Thoracic aorta (tissue), 2 donors: ENCODE data around the gene CCL20. TPM values are rescaled to one million over a fixed set of nuclear protein-coding genes. Genes with fewer than 3 reads are reported as not detected.

ENCODE experiments used
- ATAC-seq: fragments of 150-250 bp; one replicate; pipeline ENCODE4 v1.8.0; 2017; ENCODE audit warnings: low read depth; ENCODE audit not compliant: insufficient number of reproducible peaks, low FRiP score
- DNase-seq: peaks from one replicate; pipeline ENCODE4 v3.0.0-alpha.2; 2020; ENCODE audit warnings: low spot score
- H3K27ac ChIP-seq, 2 donors: fragments of 200-600 bp; sonication (generic); 1 replicate in 1 of 2; 2 replicates in 1 of 2; pipeline ENCODE4 v1.5.1; 2016; ENCODE audit warnings: mild to moderate bottlenecking in 2 of 2, moderate library complexity in 2 of 2
- H3K27me3 ChIP-seq: fragments of 200-600 bp; sonication (generic); replicated peaks from 2 replicates; pipeline ENCODE4 v1.6.0; 2016; ENCODE audit warnings: mild to moderate bottlenecking; ENCODE audit not compliant: insufficient read depth
- H3K36me3 ChIP-seq: fragments of 200-600 bp; sonication (generic); one replicate; pipeline ENCODE4 v1.5.1; 2016
- H3K4me1 ChIP-seq, 2 donors: fragments of 200-600 bp; sonication (generic); 1 replicate in 1 of 2; 2 replicates in 1 of 2; pipeline versions ENCODE4 v1.5.1 to v1.6.0; 2016; ENCODE audit warnings: low read depth in 2 of 2, mild to moderate bottlenecking in 1 of 2; ENCODE audit not compliant: control insufficient read depth in 1 of 2
- H3K4me3 ChIP-seq: fragments of 200-600 bp; sonication (generic); 2 replicates; pipeline ENCODE4 v1.5.1; 2016; ENCODE audit warnings: mild to moderate bottlenecking
- H3K9me3 ChIP-seq: fragments of 200-600 bp; sonication (generic); 2 replicates; pipeline ENCODE4 v1.5.1; 2016
- total RNA-seq, 2 donors: library from RNA; depleted of rRNA; stranded (reverse); fragments of >200 nt; gene quantifications; one replicate each; pipeline versions ENCODE4 v1.1.0 to v1.2.3, GENCODE V29; 2016
- TF ChIP-seq, protein P1 (sequence below): fragments of 200-600 bp; sonication (generic); IDR thresholded peaks from one replicate; pipeline ENCODE4 v1.5.1; 2019; ENCODE audit warnings: antibody characterized with exemption

CCL20 gene
- total RNA-seq, 2 donors from 2014 or later = 12.1 TPM; not detected in 1

DNA sequence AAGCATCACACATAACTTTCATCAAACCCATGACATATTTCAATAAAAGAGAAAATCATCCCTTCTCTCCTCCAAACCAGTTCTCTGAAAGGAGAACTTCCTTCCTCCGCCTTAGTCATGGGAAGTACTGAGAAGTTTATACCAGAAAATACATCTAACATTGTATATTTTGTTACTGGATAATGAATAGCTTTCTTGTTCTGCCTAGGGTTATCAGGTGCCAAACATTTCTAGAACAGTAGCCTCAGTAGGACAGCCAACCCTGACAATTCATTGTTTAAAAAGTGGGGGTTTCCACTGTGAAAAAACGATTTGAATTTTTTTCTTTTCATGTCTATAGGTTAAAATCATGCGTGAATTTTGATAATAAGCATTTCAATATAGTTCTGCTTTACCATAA is 41.8 kb downstream of the CCL20 start:
- H3K36me3 ChIP-seq = no peaks in the 10 kb centered on the region
- ATAC-seq (no peak), DNase-seq (no peak)
- H3K27ac ChIP-seq = no peak overlapping the region
- H3K27me3 ChIP-seq = no peaks in the 10 kb centered on the region
- no peaks in the 10 kb centered on the region for H3K9me3 ChIP-seq
- peaks cover 0 to 26% of the 10 kb centered on the region in 2 donors for H3K4me1 ChIP-seq
- TF ChIP-seq, protein P1, sequence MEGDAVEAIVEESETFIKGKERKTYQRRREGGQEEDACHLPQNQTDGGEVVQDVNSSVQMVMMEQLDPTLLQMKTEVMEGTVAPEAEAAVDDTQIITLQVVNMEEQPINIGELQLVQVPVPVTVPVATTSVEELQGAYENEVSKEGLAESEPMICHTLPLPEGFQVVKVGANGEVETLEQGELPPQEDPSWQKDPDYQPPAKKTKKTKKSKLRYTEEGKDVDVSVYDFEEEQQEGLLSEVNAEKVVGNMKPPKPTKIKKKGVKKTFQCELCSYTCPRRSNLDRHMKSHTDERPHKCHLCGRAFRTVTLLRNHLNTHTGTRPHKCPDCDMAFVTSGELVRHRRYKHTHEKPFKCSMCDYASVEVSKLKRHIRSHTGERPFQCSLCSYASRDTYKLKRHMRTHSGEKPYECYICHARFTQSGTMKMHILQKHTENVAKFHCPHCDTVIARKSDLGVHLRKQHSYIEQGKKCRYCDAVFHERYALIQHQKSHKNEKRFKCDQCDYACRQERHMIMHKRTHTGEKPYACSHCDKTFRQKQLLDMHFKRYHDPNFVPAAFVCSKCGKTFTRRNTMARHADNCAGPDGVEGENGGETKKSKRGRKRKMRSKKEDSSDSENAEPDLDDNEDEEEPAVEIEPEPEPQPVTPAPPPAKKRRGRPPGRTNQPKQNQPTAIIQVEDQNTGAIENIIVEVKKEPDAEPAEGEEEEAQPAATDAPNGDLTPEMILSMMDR = no peak
- H3K4me3 ChIP-seq = no peak overlapping the region

DNA sequence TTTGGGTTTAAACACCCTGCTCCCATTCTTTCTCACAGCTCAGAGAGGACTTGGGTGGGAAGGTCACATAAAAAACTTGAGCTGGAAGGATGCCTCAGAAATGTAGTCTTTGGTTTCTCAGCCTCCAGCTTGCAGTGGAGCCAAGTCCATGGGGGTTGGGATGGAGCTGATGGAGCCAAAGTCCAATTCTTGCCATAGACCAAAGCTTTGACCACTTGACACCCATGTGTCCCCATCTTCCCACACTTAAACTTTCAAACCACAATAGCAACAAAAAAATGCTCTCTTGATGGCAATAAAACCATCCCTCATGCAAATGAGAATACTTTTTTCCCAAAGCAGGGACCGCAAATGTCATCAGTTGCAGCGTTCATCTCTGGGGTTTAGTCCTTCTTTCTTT is 43.1 kb downstream of the CCL20 start:
- no peak overlapping the region for H3K4me3 ChIP-seq
- H3K4me1 ChIP-seq = peaks cover 12 to 36% of the 10 kb centered on the region in 2 donors
- no peaks in the 10 kb centered on the region for H3K9me3 ChIP-seq
- DNase-seq (no peak), ATAC-seq (no peak)
- TF ChIP-seq, protein P1 = no peak
- no peak overlapping the region for H3K27ac ChIP-seq
- H3K27me3 ChIP-seq = no peaks in the 10 kb centered on the region
- H3K36me3 ChIP-seq = no peaks in the 10 kb centered on the region

DNA sequence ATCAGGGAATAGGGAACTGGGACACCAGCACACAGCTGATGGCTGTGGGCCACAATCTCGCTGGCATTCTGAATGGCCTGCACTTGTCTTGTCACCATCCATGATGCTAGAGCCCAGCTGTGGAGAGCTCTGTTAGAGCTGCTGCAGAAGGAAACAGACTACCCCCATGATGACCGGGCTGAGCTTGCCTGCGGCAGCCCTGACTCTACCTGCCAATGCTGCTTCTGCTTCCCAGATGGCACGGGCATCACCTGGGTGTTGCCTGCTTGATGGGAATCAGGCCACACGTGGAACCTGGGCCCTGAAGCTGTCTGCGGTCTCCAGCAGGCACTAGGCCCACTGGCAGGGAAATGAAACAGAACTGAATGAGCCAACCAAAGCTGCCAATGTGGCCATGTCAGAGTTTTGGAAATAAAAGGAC is 46.6 kb downstream of the CCL20 start:
- Histone ChIP-seq H3K4me3 (peak overlapping the region; percentile 26), H3K9me3 (no peaks in the 10 kb centered on the region), H3K36me3 (no peaks in the 10 kb centered on the region), H3K27ac (peak overlapping the region; percentile 81 to 92), H3K27me3 (no peaks in the 10 kb centered on the region), H3K4me1 (peaks cover 29 to 51% of the 10 kb centered on the region in 2 donors)
- TF ChIP-seq, protein P1 = no peak
- ATAC-seq (no peak), DNase-seq (no peak)

DNA sequence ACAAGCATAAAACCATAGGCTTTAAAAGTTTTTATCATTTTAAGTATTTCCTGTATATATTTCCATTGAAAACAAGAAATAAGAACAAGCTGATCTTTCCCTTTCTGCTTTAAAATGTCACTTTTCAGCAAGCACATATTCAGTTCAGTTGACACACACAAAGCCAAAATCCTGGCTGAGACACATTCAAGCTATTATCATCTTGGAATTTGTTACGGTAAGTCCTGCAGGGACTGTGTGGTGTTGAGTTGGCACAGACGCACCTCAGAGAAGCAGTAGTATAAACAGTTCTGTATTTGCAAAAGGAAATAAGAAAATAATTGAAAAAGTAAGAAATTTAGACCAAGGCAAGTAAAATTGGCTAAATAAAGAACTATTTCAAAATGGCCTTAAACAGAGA is 47.4 kb downstream of the CCL20 start:
- H3K4me3 ChIP-seq = peak overlapping the region; percentile 26
- no peak for DNase-seq
- TF ChIP-seq, protein P1 = no peak
- peak overlapping the region; percentile 81 to 92 for H3K27ac ChIP-seq
- H3K36me3 ChIP-seq = no peaks in the 10 kb centered on the region
- no peaks in the 10 kb centered on the region for H3K27me3 ChIP-seq
- no peak for ATAC-seq
- peaks cover 29 to 53% of the 10 kb centered on the region in 2 donors for H3K4me1 ChIP-seq
- H3K9me3 ChIP-seq = no peaks in the 10 kb centered on the region

DNA sequence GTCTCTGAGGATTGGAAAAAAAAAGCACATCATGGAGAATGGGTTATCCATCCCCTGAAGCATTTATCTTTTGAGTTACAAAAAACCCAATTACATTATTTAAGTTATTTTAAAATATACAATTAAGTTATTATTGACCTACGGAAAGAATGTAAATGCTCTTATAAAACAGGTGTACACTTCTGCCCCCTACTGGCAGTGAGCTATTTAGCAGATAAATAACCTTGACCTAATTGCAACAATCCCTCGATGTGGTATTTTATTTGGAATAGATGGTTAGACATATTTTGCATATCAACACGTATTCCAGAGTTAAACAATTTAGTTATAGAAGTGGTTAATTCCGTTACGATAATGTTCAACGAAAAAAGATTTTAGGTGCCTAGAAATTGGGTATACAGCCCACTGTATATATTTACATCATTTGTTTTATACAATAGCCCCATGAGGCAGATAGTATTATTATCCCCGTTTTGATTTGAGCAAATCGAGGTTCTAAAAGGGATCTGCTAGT is 48.6 kb downstream of the CCL20 start:
- Histone ChIP-seq H3K4me1 (peaks cover 29 to 53% of the 10 kb centered on the region in 2 donors), H3K36me3 (no peaks in the 10 kb centered on the region), H3K27me3 (no peaks in the 10 kb centered on the region), H3K9me3 (no peaks in the 10 kb centered on the region), H3K27ac (peak overlapping the region; percentile 74 to 81), H3K4me3 (no peak overlapping the region)
- ATAC-seq (no peak), DNase-seq (no peak)
- TF ChIP-seq, protein P1 = peak; percentile 19
